H1 (cell line): Measurements from ENCODE around the gene SGMS2. TPM values are rescaled to one million over a fixed set of nuclear protein-coding genes. Genes with fewer than 3 reads are reported as not detected.

Experiments used
- CTCF ChIA-PET: fragments of 300-600 bp; sonication (Branson Sonifier 250); formaldehyde crosslinking; loops from one replicate; lab custom pipeline; 2021; ENCODE audit not compliant: partially characterized antibody; lab: Charles Lee
- POLR2A ChIA-PET: fragments of 300-600 bp; sonication (Branson Sonifier 250); formaldehyde crosslinking; loops from one replicate; lab custom pipeline; 2021; ENCODE audit warnings: inconsistent platforms; ENCODE audit not compliant: partially characterized antibody; lab: Charles Lee
- DNase-seq, 2 experiments: peaks; one replicate each; pipeline versions ENCODE4 v3.0.0 to v3.0.0-alpha.2; 2010 to 2022; ENCODE audit warnings: low spot score in 2 of 2, low read depth in 1 of 2, mixed read lengths in 1 of 2
- FAIRE-seq: peaks from 2 replicates; lab custom pipeline; 2011; peaks lifted over from hg19 to GRCh38; lab: Jason Lieb, UNC
- H2AFZ ChIP-seq: 2 replicates; pipeline ENCODE4 v1.8.1; 2012; ENCODE audit warnings: low read length, inconsistent platforms
- H2AK5ac ChIP-seq: 2 replicates; pipeline ENCODE4 v1.6.1; 2013; ENCODE audit warnings: low read depth, low read length
- H2BK120ac ChIP-seq: replicated peaks from 2 replicates; pipeline ENCODE3; 2013; ENCODE audit warnings: low read depth, low read length, inconsistent platforms
- H2BK12ac ChIP-seq: 2 replicates; pipeline ENCODE4 v1.6.1; 2013; ENCODE audit warnings: low read depth, low read length
- H2BK15ac ChIP-seq: 2 replicates; pipeline ENCODE4 v1.6.1; 2013; ENCODE audit warnings: low read length
- H2BK20ac ChIP-seq: 2 replicates; pipeline ENCODE4 v1.6.1; 2013; ENCODE audit warnings: low read length
- H2BK5ac ChIP-seq: 2 replicates; pipeline ENCODE4 v1.6.1; 2013; ENCODE audit warnings: low read depth, low read length
- H3K14ac ChIP-seq: 2 replicates; pipeline ENCODE4 v1.6.1; 2013; ENCODE audit warnings: inconsistent platforms; ENCODE audit not compliant: insufficient read length
- H3K18ac ChIP-seq: 2 replicates; pipeline ENCODE4 v1.6.1; 2013; ENCODE audit warnings: low read length; ENCODE audit errors: extremely low read depth
- H3K23ac ChIP-seq: 2 replicates; pipeline ENCODE4 v1.6.1; 2013; ENCODE audit warnings: inconsistent platforms; ENCODE audit not compliant: insufficient read length
- H3K23me2 ChIP-seq: 2 replicates; pipeline ENCODE4 v1.6.1; 2013; ENCODE audit warnings: low read depth, low read length
- H3K27ac ChIP-seq: 2 replicates; pipeline ENCODE4 v1.6.1; 2011; ENCODE audit warnings: low read depth, low read length, inconsistent platforms
- H3K27me3 ChIP-seq, 4 experiments: replicated peaks in 1 of 4; 1 replicate in 1 of 4; 2 replicates in 3 of 4; pipeline versions ENCODE4 v1.6.1 to v1.8.1; 2011 to 2013; ENCODE audit warnings: low read length in 3 of 4, mild to moderate bottlenecking in 3 of 4, inconsistent platforms in 2 of 4, mixed read lengths in 2 of 4, moderate library complexity in 1 of 4; ENCODE audit not compliant: control insufficient read depth in 3 of 4, insufficient read depth in 3 of 4; ENCODE audit errors: extremely low read depth in 1 of 4
- H3K36me3 ChIP-seq, 4 experiments: 2 replicates each; pipeline versions ENCODE4 v1.6.1 to v1.8.1; 2011 to 2013; ENCODE audit warnings: mild to moderate bottlenecking in 4 of 4, low read length in 3 of 4, moderate library complexity in 2 of 4, control low read depth in 1 of 4, inconsistent platforms in 1 of 4; ENCODE audit not compliant: insufficient read depth in 4 of 4, control insufficient read depth in 2 of 4
- H3K4ac ChIP-seq: replicated peaks from 2 replicates; pipeline ENCODE3; 2013; ENCODE audit warnings: low read length, low read depth, mixed read lengths, inconsistent platforms; ENCODE audit not compliant: insufficient read length
- H3K4me1 ChIP-seq, 4 experiments: replicated peaks in 1 of 4; 1 replicate in 1 of 4; 2 replicates in 3 of 4; pipeline versions ENCODE4 v1.6.1 to v1.8.1; 2011 to 2013; ENCODE audit warnings: low read length in 3 of 4, inconsistent platforms in 2 of 4, mixed read lengths in 1 of 4; ENCODE audit not compliant: insufficient read depth in 4 of 4, control insufficient read depth in 3 of 4
- H3K4me2 ChIP-seq, 2 experiments: 2 replicates each; pipeline versions ENCODE4 v1.6.1 to v1.8.1; 2011 to 2013; ENCODE audit warnings: low read depth in 2 of 2, low read length in 2 of 2, control low read depth in 1 of 2, inconsistent platforms in 1 of 2, mild to moderate bottlenecking in 1 of 2; ENCODE audit not compliant: insufficient read depth in 1 of 2
- H3K4me3 ChIP-seq, 4 experiments: fragments of 200-600, 300-600 bp in 1 of 4; sonication (generic), shearing (Covaris generic), sonication (Bioruptor Twin) in 1 of 4; 2 replicates each; pipeline versions ENCODE4 v1.5.1 to v1.8.1; 2011 to 2016; ENCODE audit warnings: low read length in 4 of 4, low read depth in 3 of 4, control low read depth in 2 of 4, inconsistent platforms in 2 of 4, mild to moderate bottlenecking in 2 of 4, mixed read lengths in 1 of 4, moderate library complexity in 1 of 4; ENCODE audit not compliant: insufficient read depth in 2 of 4; ENCODE audit errors: extremely low read depth in 1 of 4
- H3K56ac ChIP-seq: replicated peaks from 2 replicates; pipeline ENCODE3; 2013; ENCODE audit warnings: low read depth, mild to moderate bottlenecking, mixed read lengths, low read length, inconsistent platforms; ENCODE audit not compliant: insufficient read length
- H3K79me1 ChIP-seq: 2 replicates; pipeline ENCODE4 v1.6.1; 2013; ENCODE audit warnings: low read depth, low read length, control low read depth
- H3K79me2 ChIP-seq, 2 experiments: 2 replicates each; pipeline versions ENCODE4 v1.6.1 to v1.8.1; 2012 to 2013; ENCODE audit warnings: low read length in 2 of 2, mild to moderate bottlenecking in 2 of 2, inconsistent platforms in 1 of 2; ENCODE audit not compliant: insufficient read depth in 2 of 2, control insufficient read depth in 1 of 2
- H3K9ac ChIP-seq, 4 experiments: replicated peaks in 1 of 4; 1 replicate in 1 of 4; 2 replicates in 3 of 4; pipeline versions ENCODE4 v1.6.1 to v1.8.1; 2011 to 2013; ENCODE audit warnings: low read depth in 3 of 4, low read length in 3 of 4, control low read depth in 2 of 4, mild to moderate bottlenecking in 2 of 4, moderate library complexity in 2 of 4, inconsistent platforms in 1 of 4; ENCODE audit errors: extremely low read depth in 1 of 4
- H3K9me3 ChIP-seq, 2 experiments: 2 replicates each; pipeline versions ENCODE4 v1.6.1 to v1.8.1; 2012 to 2013; ENCODE audit warnings: mild to moderate bottlenecking in 2 of 2, moderate library complexity in 2 of 2, control low read depth in 1 of 2, inconsistent platforms in 1 of 2, low read depth in 1 of 2, low read length in 1 of 2, mixed read lengths in 1 of 2; ENCODE audit not compliant: insufficient read depth in 2 of 2
- H4K20me1 ChIP-seq, 2 experiments: replicated peaks in 1 of 2; 2 replicates each; pipeline versions ENCODE3 to v1.8.1; 2011 to 2013; ENCODE audit warnings: inconsistent platforms in 2 of 2, low read length in 2 of 2, mild to moderate bottlenecking in 1 of 2; ENCODE audit not compliant: insufficient read depth in 2 of 2, control insufficient read depth in 1 of 2
- H4K5ac ChIP-seq: 2 replicates; pipeline ENCODE4 v1.6.1; 2013; ENCODE audit warnings: low read length, low read depth, mixed read lengths, inconsistent platforms; ENCODE audit not compliant: insufficient read length
- H4K8ac ChIP-seq: 2 replicates; pipeline ENCODE4 v1.8.0; 2013; ENCODE audit warnings: mild to moderate bottlenecking, moderate library complexity, low read length, inconsistent platforms; ENCODE audit not compliant: insufficient read depth; ENCODE audit errors: extremely low read depth
- H4K91ac ChIP-seq: replicated peaks from 2 replicates; pipeline ENCODE3; 2013; ENCODE audit warnings: low read length, mixed read lengths, inconsistent platforms; ENCODE audit not compliant: insufficient read length
- CBX5 ChIP-seq: fragments of 300-800, 300-1000 bp; sonication (generic); IDR thresholded peaks from 2 replicates; pipeline ENCODE4 v1.7.1; 2016; ENCODE audit warnings: antibody characterized with exemption, low read length, low read depth
- CEBPB ChIP-seq: IDR thresholded peaks from 2 replicates; pipeline ENCODE4 v1.6.1; 2012; ENCODE audit warnings: low read depth, low read length
- CHD1 ChIP-seq: IDR thresholded peaks from 2 replicates; pipeline ENCODE4 v1.6.1; 2012; ENCODE audit warnings: low read depth, low read length, improper control_type of control experiment
- CREB1 ChIP-seq: IDR thresholded peaks from 2 replicates; pipeline ENCODE4 v1.6.1; 2012; ENCODE audit warnings: inconsistent platforms
- E2F6 ChIP-seq: IDR thresholded peaks from 2 replicates; pipeline ENCODE4 v1.6.1; 2012; ENCODE audit warnings: inconsistent platforms
- EP300 ChIP-seq, 2 experiments: IDR thresholded peaks; 1 replicate in 1 of 2; 2 replicates in 1 of 2; pipeline ENCODE4 v1.6.1; 2011 to 2012; ENCODE audit warnings: low read depth in 2 of 2, low read length in 2 of 2, mild to moderate bottlenecking in 2 of 2, borderline replicate concordance in 1 of 2, inconsistent platforms in 1 of 2, moderate library complexity in 1 of 2
- EZH2 ChIP-seq: fragments of 200-600 bp; sonication (generic); IDR thresholded peaks from 2 replicates; pipeline ENCODE4 v1.7.1; 2012; ENCODE audit warnings: low read depth, mild to moderate bottlenecking, moderate library complexity, low read length, inconsistent platforms; ENCODE audit not compliant: severe bottlenecking
- FOSL1 ChIP-seq: IDR thresholded peaks from 2 replicates; pipeline ENCODE4 v1.6.1; 2011; ENCODE audit warnings: mild to moderate bottlenecking, low read depth, low read length, moderate library complexity; ENCODE audit not compliant: insufficient read depth
- GABPA ChIP-seq: IDR thresholded peaks from 2 replicates; pipeline ENCODE4 v1.6.1; 2011; ENCODE audit warnings: mild to moderate bottlenecking, low read length, moderate library complexity, borderline replicate concordance; ENCODE audit not compliant: insufficient read depth
- NRF1 ChIP-seq: IDR thresholded peaks from 2 replicates; pipeline ENCODE4 v1.6.1; 2011; ENCODE audit warnings: mild to moderate bottlenecking, low read depth, low read length, improper control_type of control experiment
- RNF2 ChIP-seq: fragments of 200-900, 300-1000 bp; sonication (generic); IDR thresholded peaks from 2 replicates; pipeline ENCODE4 v1.7.1; 2016; ENCODE audit warnings: borderline replicate concordance, low read depth, mild to moderate bottlenecking, antibody characterized with exemption, low read length; ENCODE audit not compliant: poor library complexity, severe bottlenecking; ENCODE audit errors: missing control alignments
- SP4 ChIP-seq: IDR thresholded peaks from 2 replicates; pipeline ENCODE4 v1.6.1; 2012; ENCODE audit warnings: low read length, inconsistent platforms
- SRF ChIP-seq: IDR thresholded peaks from 2 replicates; pipeline ENCODE4 v1.6.1; 2011; ENCODE audit warnings: mild to moderate bottlenecking, low read depth, low read length, moderate library complexity
- ZNF274 ChIP-seq: IDR thresholded peaks from 2 replicates; pipeline ENCODE4 v1.7.0; 2012; ENCODE audit warnings: low read length, borderline replicate concordance; ENCODE audit errors: extremely low read depth
- WGBS, 2 experiments: shearing (Covaris generic) in 1 of 2; methylation state at CpG; one replicate each; pipeline versions ENCODE4 v1.1.6 to v1.1.7; 2013 to 2015; ENCODE audit warnings: low lambda C conversion rate in 2 of 2, mixed read lengths in 2 of 2, inconsistent platforms in 1 of 2, low coverage in 1 of 2, missing lambda C conversion rate in 1 of 2; ENCODE audit not compliant: insufficient replicate concordance in 2 of 2, insufficient coverage in 1 of 2, insufficient read length in 1 of 2; ENCODE audit errors: extremely low coverage in 1 of 2, missing lambda C conversion rate in 1 of 2; 5-methylcytosine and 5-hydroxymethylcytosine counted together
- polyA plus RNA-seq, 7 experiments: library from polyadenylated mRNA; depleted of rRNA in 3 of 7; stranded (reverse) in 5 of 7; unstranded in 2 of 7; fragments of >200 nt in 5 of 7; fragments of 200-250 nt in 2 of 7; gene quantifications; 1 replicate in 5 of 7; 2 replicates in 1 of 7; 4 replicates in 1 of 7; pipeline versions ENCODE4 v1.2.1 to v1.2.3, GENCODE V29; 2011 to 2013; ENCODE audit warnings: missing spikeins in 2 of 7, mixed read lengths in 2 of 7
- total RNA-seq: library from RNA; stranded (reverse); fragmentation: NEBNext Ultra II Directional; extraction: Animal tissue kit (Norgen Biotek cat#: 25700); gene quantifications from 2 replicates; pipeline ENCODE4 v1.2.1, GENCODE V29; 2021

SGMS2 gene
- total and polyA plus RNA-seq, 2 of the 8 experiments (the other 6 are each of a cell fraction or from before 2014, with no cell fraction given) = 0.04 to 1.3 TPM

DNA sequence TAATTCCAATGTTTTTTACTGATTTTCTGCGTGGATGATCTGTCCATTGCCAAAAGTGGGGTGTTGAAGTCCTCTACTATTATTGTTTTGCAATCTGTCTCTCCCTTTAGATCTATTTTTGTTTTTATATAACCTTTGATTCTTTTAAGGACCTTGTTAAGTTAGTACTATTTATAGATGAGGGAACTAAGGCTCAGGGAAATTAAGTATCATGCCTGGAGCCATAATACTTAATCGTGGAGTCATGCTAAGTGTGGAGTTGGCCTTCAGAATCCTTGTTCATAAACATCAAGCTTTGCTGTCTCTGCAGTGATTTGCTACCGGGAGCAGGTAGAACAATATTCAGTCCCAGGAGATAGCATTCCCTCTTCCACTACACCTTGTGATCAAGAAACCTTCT is 31.0 kb downstream of the SGMS2 start:
- Histone ChIP-seq H2BK12ac (no peak overlapping the region), H2BK20ac (no peak overlapping the region), H2BK15ac (no peak overlapping the region), H3K56ac (no peak overlapping the region), H4K8ac (no peak overlapping the region), H4K20me1 (no peaks in the 10 kb centered on the region), H2AFZ (no peak overlapping the region), H4K91ac (no peak overlapping the region), H3K4me3 (no peak overlapping the region), H2BK120ac (no peak overlapping the region), H3K36me3 (no peaks in the 10 kb centered on the region), H3K79me2 (no peaks in the 10 kb centered on the region), H3K27ac (no peak overlapping the region), H4K5ac (no peak overlapping the region), H3K23ac (no peak overlapping the region), H3K27me3 (no peaks in the 10 kb centered on the region), H3K4ac (no peak overlapping the region), H3K79me1 (no peaks in the 10 kb centered on the region), H3K4me1 (peaks cover 0 to 2% (median 0%) of the 10 kb centered on the region in 4 experiments; a peak in 1 of 7 replicates), H2AK5ac (no peak overlapping the region), H3K9me3 (no peaks in the 10 kb centered on the region), H2BK5ac (no peak overlapping the region), H3K18ac (no peak overlapping the region), H3K23me2 (no peaks in the 10 kb centered on the region; the same call in 1 of the 2 replicates), H3K14ac (no peak overlapping the region), H3K4me2 (no peak overlapping the region), H3K9ac (no peak overlapping the region)
- ChIA-PET CTCF (no interaction called here), POLR2A (no interaction called here)
- WGBS, 2 experiments = 95% methylated on average over 3 of the region's 3 CpGs; no CpG with 5 or more reads in 1 of the 2 experiments
- FAIRE-seq = no peak
- no peak for DNase-seq
- no peak for TF ChIP-seq SP4
- no peak for TF ChIP-seq NRF1
- no peak for TF ChIP-seq EP300 (IDR thresholded peaks at IDR 0.05; ENCODE audit: borderline replicate concordance in 1 of 2, low read depth in 2 of 2, low read length in 2 of 2)
- no peak for TF ChIP-seq SRF
- TF ChIP-seq FOSL1 = no peak
- TF ChIP-seq GABPA = no peak
- TF ChIP-seq CREB1 = no peak
- TF ChIP-seq E2F6 = no peak
- no peak for TF ChIP-seq RNF2
- no peak for TF ChIP-seq CBX5
- no peak for TF ChIP-seq ZNF274
- no peak for TF ChIP-seq EZH2
- no peak for TF ChIP-seq CEBPB
- no peak for TF ChIP-seq CHD1
